GM12878 (cell line): Measurements from ENCODE around the gene NEO1. TPM values are rescaled to one million over a fixed set of nuclear protein-coding genes. Genes with fewer than 3 reads are reported as not detected.
"Not testable (repeated sequence)": the region's sequence is repeated elsewhere in the genome, so short reads cannot be mapped to it uniquely, and the experiment has no call there.

Source experiments
- ATAC-seq: fragments of 200-7000 bp; cut with Tn5 transposase; 3 replicates; pipeline ENCODE4 v1.9.1; 2020; ENCODE audit warnings: mild to moderate bottlenecking, moderate library complexity
- BruUV-seq: library from RNA; stranded (reverse); fragments of 400-500 nt; replicated peaks from 2 replicates; lab custom pipeline; 2021; lab: Mats Ljungman, UMichigan
- CTCF ChIA-PET: fragments of 300-600 bp; sonication (Branson Sonifier 250); formaldehyde crosslinking; extraction: SDS; loops from one replicate; lab custom pipeline; 2021; ENCODE audit warnings: inconsistent platforms; lab: Yijun Ruan, JAX
- POLR2A ChIA-PET: fragments of 350-600 bp; formaldehyde crosslinking; extraction: SDS; loops from one replicate; lab custom pipeline; 2021; ENCODE audit warnings: inconsistent platforms; lab: Charles Lee
- RAD21 ChIA-PET: fragments of 300-600 bp; sonication (Branson Sonifier 250); formaldehyde crosslinking; loops from one replicate; lab custom pipeline; 2023; ENCODE audit warnings: antibody characterized with exemption; ENCODE audit not compliant: unreplicated experiment; lab: Charles Lee
- SMC1A ChIA-PET: fragments of 300-600 bp; sonication (Branson Sonifier 250); formaldehyde crosslinking; loops from one replicate; lab custom pipeline; 2023; ENCODE audit not compliant: unreplicated experiment, uncharacterized antibody; lab: Charles Lee
- DNase-seq: peaks from one replicate; pipeline ENCODE4 v3.0.0-alpha.2; 2011; ENCODE audit warnings: low read depth, low spot score
- FAIRE-seq: peaks from 3 replicates; lab custom pipeline; 2011; peaks lifted over from hg19 to GRCh38; lab: Jason Lieb, UNC
- H2AFZ ChIP-seq: 2 replicates; pipeline ENCODE4 v1.6.0; 2011; ENCODE audit warnings: low read depth, low read length, control low read depth; ENCODE audit not compliant: control insufficient read depth
- H3K27ac ChIP-seq: 2 replicates; pipeline ENCODE4 v1.5.1; 2011; ENCODE audit warnings: control low read depth; ENCODE audit not compliant: control insufficient read depth, insufficient read depth
- H3K27me3 ChIP-seq, 2 experiments: replicated peaks in 1 of 2; 2 replicates each; pipeline versions ENCODE4 v1.6.0 to v1.6.1; 2011; ENCODE audit warnings: low read length in 1 of 2; ENCODE audit not compliant: control insufficient read depth in 2 of 2, insufficient read depth in 2 of 2
- H3K36me3 ChIP-seq, 2 experiments: 2 replicates each; pipeline ENCODE4 v1.5.1; 2011; ENCODE audit warnings: low read length in 1 of 2; ENCODE audit not compliant: control insufficient read depth in 2 of 2, insufficient read depth in 2 of 2
- H3K4me1 ChIP-seq: 2 replicates; pipeline ENCODE4 v1.6.1; 2011; ENCODE audit warnings: mild to moderate bottlenecking, low read length, moderate library complexity, mixed read lengths; ENCODE audit not compliant: control insufficient read depth, insufficient read depth
- H3K4me2 ChIP-seq: 2 replicates; pipeline ENCODE4 v1.6.0; 2011; ENCODE audit warnings: control low read depth; ENCODE audit not compliant: control insufficient read depth, insufficient read depth
- H3K4me3 ChIP-seq: fragments of 200-600 bp; sonication (generic); 2 replicates; pipeline ENCODE4 v1.5.1; 2016
- H3K79me2 ChIP-seq: 2 replicates; pipeline ENCODE4 v1.6.0; 2011; ENCODE audit warnings: low read length; ENCODE audit not compliant: control insufficient read depth, insufficient read depth
- H3K9ac ChIP-seq: 2 replicates; pipeline ENCODE4 v1.8.0; 2011; ENCODE audit warnings: low read length, control low read depth, mixed read lengths; ENCODE audit not compliant: control insufficient read depth, insufficient read depth
- H3K9me3 ChIP-seq: replicated peaks from 3 replicates; pipeline ENCODE4 v1.5.1; 2011; ENCODE audit warnings: mild to moderate bottlenecking, low read length; ENCODE audit not compliant: control insufficient read depth, insufficient read depth
- H4K20me1 ChIP-seq: 2 replicates; pipeline ENCODE4 v1.6.0; 2011; ENCODE audit not compliant: control insufficient read depth, insufficient read depth
- BRCA1 ChIP-seq: IDR thresholded peaks from 2 replicates; pipeline ENCODE4 v1.6.1; 2011; ENCODE audit warnings: low read depth, low read length, improper control_type of control experiment
- E4F1 ChIP-seq: fragments of 450-650 bp; IDR thresholded peaks from 2 replicates; pipeline ENCODE4 v1.6.1; 2018; ENCODE audit warnings: borderline replicate concordance, mild to moderate bottlenecking; ENCODE audit not compliant: partially characterized antibody
- NFIC ChIP-seq: IDR thresholded peaks from 2 replicates; pipeline ENCODE4 v1.6.1; 2012; ENCODE audit warnings: low read depth, mild to moderate bottlenecking, inconsistent platforms, low read length, moderate library complexity
- NRF1 ChIP-seq: conservative IDR thresholded peaks from 2 replicates; pipeline ENCODE4 v1.6.1; 2011; ENCODE audit warnings: mild to moderate bottlenecking, low read depth, low read length, improper control_type of control experiment
- SIN3A ChIP-seq: IDR thresholded peaks from 2 replicates; pipeline ENCODE4 v1.6.1; 2012; ENCODE audit warnings: low read depth, low read length, improper control_type of control experiment
- WGBS: methylation state at CpG from one replicate; pipeline ENCODE4 v1.1.6; 2016; ENCODE audit warnings: low lambda C conversion rate; ENCODE audit not compliant: insufficient replicate concordance, insufficient coverage; ENCODE audit errors: missing lambda C conversion rate; 5-methylcytosine and 5-hydroxymethylcytosine counted together
- in situ Hi-C: fragments of 300-500 bp; cut with MboI; formaldehyde crosslinking; loops from 9 replicates; pipeline ENCODE4 v1.14.3; 2018; ENCODE audit warnings: mixed read lengths
- intact Hi-C: fragments of 100-400 bp; cut with micrococcal nuclease; formaldehyde crosslinking; loops from one replicate; pipeline ENCODE4 v1.14.2; 2022; ENCODE audit not compliant: unreplicated experiment
- polyA plus RNA-seq, 11 experiments: library from polyadenylated mRNA; depleted of rRNA in 4 of 11; unstranded in 6 of 11; stranded (reverse) in 5 of 11; fragments of >200 nt; fragmentation: Nextera tagmentation in 4 of 11; fragmentation: Illumina TruSeq in 1 of 11; extraction: Ambion mirVana in 4 of 11; extraction: Trizol in 1 of 11; gene quantifications; 1 replicate in 1 of 11; 2 replicates in 10 of 11; pipeline versions ENCODE4 v1.2.1 to v1.2.3, GENCODE V29; 2011 to 2016; ENCODE audit warnings: inconsistent platforms in 2 of 11, missing spikeins in 2 of 11, low read depth in 1 of 11
- total RNA-seq, 4 experiments: library from RNA; depleted of rRNA in 3 of 4; stranded (reverse); fragments of >200 nt in 3 of 4; fragmentation: Illumina TruSeq in 1 of 4; extraction: Trizol in 1 of 4; gene quantifications; 2 replicates each; pipeline versions ENCODE4 v1.2.1 to v1.2.3, GENCODE V29; 2013 to 2021

The NEO1 gene
- total and polyA plus RNA-seq, 10 of the 15 experiments (the other 5 are each of a cell fraction or from before 2014, with no cell fraction given), result 0.03 to 2.0 (median 0.32) TPM

GRCh38 chr15:73165844-73166243, 113.6 kb downstream of the NEO1 start:
- POLR2A ChIA-PET, result interaction anchor here (0.7 kb wide), 1 partner anchor 44 kb away, joined by 3 read pairs; no protein-coding TSS in a partner anchor
- Histone ChIP-seq H3K4me2 (no peak overlapping the region), H3K9ac (no peak overlapping the region), H3K4me3 (no peak overlapping the region), H3K79me2 (no peaks in the 10 kb centered on the region), H3K27me3 (no peaks in the 10 kb centered on the region), H3K27ac (no peak overlapping the region), H3K4me1 (no peaks in the 10 kb centered on the region), H3K9me3 (peaks cover 6% of the 10 kb centered on the region), H2AFZ (peak overlapping the region; percentile 17; the same call in 1 of the 2 replicates), H3K36me3 (no peaks in the 10 kb centered on the region), H4K20me1 (no peaks in the 10 kb centered on the region)
- FAIRE-seq (no peak), ATAC-seq (no peak), DNase-seq (no peak)
- in situ Hi-C loops (no loop called here), intact Hi-C loops (no loop called here)
- RAD21 ChIA-PET, result no interaction called here
- TF ChIP-seq NRF1, result no peak
- TF ChIP-seq SIN3A, result no peak
- TF ChIP-seq E4F1, result no peak
- TF ChIP-seq NFIC, result no peak
- no peak for TF ChIP-seq BRCA1
- BruUV-seq, result no TSS peak
- CTCF ChIA-PET, result no interaction called here
- SMC1A ChIA-PET, result no interaction called here
- 67% methylated on average over 4 of the region's 4 CpGs for WGBS

- WGBS, result no CpG with 5 or more reads among the region's 1 CpG
- H3K4me3 ChIP-seq, H3K4me2 ChIP-seq, CTCF ChIA-PET, H3K4me1 ChIP-seq, intact Hi-C loops, ATAC-seq, in situ Hi-C loops, H2AFZ ChIP-seq, FAIRE-seq, POLR2A ChIA-PET, SMC1A ChIA-PET, H3K9ac ChIP-seq, H3K79me2 ChIP-seq, H3K9me3 ChIP-seq, RAD21 ChIA-PET, H4K20me1 ChIP-seq, BruUV-seq, H3K27me3 ChIP-seq, H3K36me3 ChIP-seq, H3K27ac ChIP-seq, DNase-seq: not testable (repeated sequence)
Measured at GRCh38 chr15:73166711-73167110, 114.4 kb downstream of the NEO1 start.
